HG02943 (cell line): ENCODE data around the gene NSUN3.
"Not testable (repeated sequence)": the region's sequence is repeated elsewhere in the genome, so short reads cannot be mapped to it uniquely, and the experiment has no call there.

Experiments
- ATAC-seq: cut with Tn5 transposase; IDR thresholded peaks from one replicate; pipeline ENCODE4 v1.9.1; 2021; ENCODE audit warnings: mild to moderate bottlenecking, low read depth, moderate library complexity; ENCODE audit not compliant: unreplicated experiment

The NSUN3 gene

DNA sequence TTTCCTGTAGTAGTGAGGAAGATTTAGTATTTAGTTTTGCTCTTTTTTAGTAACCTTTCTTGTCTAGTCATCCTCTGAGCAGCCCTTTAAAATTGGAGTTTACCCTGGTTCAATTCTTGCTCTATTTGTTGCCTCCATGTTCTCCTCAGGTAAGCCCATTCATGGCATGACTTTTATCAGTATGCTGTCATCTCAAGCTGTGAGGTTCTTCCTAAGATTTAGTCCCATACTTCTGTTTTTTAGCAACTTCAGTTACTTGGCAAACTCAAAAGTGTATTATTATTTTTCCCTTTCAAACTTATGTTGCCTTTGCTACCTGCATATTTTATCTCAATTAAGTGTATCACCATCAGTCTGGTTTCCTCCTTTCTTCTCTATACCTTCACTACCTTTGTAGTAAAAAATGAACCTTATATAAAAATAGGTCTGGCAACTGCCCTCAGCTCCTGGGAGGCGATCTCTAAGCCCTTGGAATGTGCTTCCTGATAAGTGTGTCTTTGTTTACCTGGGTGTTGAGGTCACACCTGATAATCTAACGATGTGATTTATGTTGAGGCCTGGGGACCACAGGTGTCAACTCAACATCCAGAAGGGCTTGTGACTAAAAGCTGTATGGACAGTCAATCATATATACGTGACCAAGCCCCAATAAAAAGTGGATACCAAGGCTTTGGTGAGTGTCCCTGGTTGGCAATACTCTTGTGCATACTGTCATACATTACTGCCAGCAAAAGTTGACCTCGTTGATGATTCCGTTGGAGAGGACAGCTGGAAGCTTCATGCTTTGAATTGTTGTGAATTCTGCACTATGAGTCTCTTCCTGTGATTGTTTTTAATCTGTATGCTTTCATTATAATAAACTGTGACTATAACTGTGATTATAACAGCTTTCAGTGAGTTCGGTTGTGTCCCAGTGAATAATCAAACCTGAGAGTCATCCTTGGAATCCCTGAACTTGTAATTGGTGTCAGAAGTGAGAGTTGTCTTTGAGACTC lies 3.9 kb downstream of the NSUN3 start:
- ATAC-seq = no peak

DNA sequence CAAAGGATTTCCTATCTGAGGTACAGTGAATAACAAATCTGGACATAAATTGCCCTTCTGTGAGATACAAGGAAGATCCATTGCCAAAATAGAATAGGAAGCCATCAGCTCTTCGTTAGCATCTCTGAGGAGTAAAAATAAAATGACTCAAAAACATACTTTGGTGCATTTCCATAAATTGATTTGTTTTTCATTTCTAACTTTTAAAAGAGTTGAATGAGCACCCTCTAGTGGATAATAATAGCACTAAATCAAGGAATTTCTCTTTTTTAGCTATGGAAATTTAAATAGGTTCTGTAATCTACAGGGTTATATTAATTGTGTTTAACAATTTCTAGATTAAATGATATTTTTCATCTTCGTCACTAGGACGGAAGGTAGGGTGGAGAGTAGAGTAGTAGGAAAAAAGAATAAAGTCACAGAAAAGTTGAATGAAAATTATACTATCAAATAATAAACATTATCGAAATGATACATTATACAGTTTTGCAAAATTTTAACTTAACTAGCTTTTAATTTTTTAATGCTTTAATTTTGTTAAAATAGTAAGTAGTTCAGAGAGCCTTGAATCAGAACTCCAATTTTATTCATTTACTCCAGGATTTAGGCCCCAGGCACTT lies 6.4 kb downstream of the NSUN3 start:
- ATAC-seq = no peak

DNA sequence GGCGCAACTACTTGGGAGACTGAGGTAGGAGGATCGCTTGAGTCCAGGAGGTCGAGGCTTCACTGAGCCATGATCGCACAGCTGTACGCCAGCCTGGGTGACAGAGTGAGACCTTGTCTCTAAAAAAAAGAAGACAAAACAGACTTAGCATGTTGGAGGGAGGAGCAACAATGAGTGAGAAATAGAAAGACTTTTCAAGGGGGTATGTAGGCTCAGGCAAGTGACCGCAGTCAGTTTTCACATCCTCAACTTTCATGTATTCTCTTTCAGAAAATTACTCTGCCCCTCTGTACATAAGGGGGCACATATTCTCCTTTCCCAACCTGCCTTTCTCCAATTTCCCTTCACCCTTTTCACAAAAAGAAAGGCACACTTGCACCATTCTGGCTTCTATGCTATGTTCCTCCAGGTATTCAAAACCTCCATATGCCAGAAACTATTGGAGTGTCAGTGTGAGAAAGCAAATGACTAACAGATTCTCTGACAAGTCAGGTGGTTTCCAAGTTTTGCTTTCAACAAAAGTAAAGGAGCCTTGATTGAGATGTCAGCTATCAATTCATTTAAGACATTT lies 7.6 kb downstream of the NSUN3 start:
- peak; percentile 78 for ATAC-seq

DNA sequence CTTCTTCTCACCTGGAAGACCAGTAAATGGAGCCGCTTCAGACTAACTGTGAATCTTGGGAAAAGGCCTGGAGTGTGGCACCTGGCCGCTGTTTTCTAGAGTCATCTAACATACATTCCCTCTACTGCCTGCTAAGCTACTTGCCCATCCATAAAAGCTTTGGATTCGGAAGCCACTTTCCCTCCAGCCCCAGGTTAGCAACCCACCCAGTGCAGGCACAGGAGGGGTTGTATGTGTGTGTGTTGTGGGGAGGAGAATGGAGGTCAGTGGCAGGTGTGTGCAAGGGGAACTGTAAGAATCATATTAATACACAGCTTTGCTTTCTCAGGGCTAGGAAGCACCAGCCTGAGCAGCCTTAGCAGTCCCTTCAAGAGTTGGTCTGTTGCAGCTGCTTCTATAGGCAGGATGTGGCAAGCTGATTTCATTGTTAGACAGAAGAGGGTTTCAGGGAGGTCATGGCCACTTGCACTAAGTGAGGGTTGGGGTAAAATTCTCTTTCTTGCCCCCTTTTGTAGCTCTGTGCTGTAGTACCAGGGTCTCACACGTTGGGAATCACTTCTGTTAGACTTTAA lies 8.9 kb downstream of the NSUN3 start:
- ATAC-seq = peak; percentile 70

DNA sequence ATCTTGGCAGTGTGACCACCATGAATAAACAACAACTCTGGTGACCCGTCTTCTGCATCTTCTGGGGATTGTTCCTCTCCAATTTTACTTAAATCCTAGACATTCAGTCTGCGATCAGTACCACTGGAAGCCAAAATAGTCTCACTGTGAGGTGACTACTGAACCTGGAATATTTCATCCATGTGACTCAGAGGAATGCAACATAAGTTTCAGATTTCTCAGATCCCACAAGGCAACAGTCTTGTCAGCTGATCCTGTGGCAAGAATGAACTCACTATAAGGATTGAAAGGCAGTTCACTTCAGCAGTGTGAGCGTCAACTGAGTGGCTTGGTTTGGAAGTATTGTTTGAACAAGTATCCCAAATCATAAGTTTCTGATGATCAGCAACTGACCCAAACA lies 13.2 kb downstream of the NSUN3 start:
- ATAC-seq = no peak

DNA sequence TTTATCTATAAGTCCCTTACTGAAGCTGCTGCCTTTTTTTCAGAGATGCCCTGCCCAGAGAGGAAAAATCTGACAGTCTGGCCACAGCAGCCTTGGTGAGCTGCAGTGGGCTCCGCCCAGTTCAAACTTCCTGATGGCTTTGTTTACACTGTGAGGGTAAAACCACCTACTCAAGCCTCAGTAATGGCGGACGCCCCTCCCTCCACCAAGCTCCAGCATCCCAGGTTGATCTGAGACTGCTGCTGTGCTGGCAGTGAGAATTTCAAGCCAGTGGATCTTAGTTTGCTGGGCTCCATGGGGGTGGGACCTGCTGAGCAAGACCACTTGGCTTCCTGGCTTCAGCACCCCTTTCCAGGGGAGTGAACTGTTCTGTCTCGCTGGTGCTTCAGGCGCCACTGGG lies 17.7 kb downstream of the NSUN3 start:
- not testable (repeated sequence) for ATAC-seq

DNA sequence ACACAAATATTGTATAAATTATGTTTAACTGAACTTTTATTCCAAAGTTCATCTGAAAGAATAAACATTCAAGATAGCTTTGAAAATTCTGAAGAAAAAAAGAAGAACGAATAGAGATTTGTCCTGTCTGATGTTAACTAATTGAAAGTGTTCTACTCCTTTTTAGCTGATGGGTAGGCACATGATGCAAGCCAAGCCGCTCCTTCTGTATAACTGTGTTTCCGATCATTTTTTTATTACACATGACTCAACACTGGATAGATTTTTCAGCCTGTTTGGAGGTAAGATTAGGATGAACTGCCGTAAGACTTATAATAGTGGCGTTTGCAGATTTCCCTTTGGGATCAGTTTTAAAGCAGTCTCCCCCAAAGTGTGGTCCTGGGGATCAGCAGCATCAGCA lies 19.0 kb downstream of the NSUN3 start:
- ATAC-seq = no peak

DNA sequence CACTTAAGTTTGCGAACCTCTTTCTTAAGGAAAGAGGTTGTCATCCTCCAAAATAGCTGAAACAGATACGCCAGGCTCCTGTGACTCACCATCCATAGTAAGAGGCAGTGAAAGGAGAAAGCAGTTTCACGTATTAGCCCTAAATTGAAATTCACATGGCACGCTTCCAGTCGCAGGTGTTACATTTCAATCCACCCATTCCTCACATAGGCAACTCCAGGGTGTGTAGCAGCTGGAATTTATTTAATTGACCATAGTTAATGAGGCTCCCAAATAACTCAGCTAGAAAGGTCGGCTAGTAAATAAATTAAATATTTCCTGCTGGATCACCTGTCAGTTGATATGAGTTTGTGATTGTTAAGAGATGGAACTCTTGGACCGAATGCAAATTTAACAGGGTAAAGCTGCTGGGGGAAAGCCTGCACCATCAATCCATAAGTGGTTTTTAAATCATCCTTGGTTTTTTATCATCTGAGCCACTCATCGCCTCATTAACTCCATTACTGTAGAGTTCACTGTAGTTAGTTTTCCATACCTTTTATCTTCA lies 19.6 kb downstream of the NSUN3 start:
- no peak for ATAC-seq

DNA sequence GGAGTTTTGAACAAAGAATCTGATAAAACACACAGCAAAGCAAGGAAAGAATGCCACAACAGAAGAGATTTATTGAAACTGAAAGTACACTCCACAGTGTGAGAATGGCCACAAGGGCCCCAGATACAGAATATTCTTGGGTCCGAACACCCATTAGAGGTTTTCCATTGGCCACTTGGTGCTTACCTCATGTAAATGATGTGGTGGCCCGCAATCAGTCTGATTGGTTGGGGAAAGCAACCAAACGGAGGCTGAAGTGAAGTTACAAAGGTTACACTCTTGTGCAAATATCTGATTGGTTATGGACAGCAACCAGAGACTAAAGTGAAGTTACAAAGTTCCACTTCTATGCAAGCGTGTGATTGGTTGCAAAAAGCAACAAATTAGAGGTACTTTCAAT lies 20.4 kb downstream of the NSUN3 start:
- ATAC-seq = peak; percentile 79

DNA sequence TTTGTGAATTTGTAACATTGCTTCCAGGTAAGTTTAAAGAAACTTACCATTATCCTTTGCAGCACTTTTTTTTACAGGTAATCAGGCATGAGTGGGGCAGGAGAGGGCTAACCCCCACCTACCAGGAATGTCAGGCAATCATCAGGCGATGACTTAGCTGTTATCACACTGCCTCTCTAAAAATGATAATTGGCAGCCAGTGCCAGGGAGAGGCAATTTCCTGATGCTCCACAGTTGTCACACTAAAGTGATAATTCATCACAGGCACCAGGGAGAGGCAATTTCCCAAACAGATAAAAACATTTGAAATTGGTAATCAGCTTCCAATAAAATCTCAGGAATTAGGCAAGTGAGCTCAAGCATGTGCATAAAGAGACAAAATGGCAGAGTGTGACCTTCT lies 26.3 kb downstream of the NSUN3 start:
- no peak for ATAC-seq

DNA sequence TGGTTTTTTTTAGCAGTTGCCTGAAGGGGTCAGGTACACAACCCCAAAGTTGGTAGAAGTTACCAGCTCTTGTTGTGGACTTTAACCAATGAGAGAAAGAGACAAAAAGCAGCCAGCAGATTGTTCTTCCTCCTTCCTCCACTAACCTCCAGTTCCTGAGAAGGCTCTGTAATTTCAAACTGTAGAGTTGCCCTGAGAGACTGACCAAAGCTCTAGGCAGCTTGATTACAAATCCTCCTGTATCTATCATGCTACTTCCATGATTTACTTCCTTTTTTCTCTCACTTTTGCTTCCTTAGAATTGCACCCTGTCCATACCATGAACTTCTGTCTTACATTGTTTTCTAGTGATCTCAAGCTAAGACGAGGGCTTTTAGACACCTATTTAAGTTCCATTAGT lies 29.2 kb downstream of the NSUN3 start:
- ATAC-seq = no peak

DNA sequence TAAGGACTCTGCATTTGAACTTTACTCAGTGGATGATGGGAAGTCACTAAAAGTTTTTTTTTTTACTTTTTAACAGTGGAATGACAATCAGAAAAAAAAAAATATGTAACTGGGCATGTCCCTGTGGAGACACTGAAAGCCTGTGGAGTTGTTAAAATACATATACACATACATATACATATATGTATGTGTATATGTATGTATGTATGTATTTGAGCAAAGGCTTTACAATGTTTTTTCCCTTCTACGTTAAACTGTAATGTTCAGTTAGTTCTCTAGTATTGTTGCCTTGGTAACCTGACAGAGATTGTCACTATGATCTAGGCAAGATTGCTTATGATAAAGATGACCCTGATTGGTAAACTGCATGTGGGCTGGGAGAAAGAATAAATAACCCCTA lies 30.3 kb downstream of the NSUN3 start:
- ATAC-seq = no peak

DNA sequence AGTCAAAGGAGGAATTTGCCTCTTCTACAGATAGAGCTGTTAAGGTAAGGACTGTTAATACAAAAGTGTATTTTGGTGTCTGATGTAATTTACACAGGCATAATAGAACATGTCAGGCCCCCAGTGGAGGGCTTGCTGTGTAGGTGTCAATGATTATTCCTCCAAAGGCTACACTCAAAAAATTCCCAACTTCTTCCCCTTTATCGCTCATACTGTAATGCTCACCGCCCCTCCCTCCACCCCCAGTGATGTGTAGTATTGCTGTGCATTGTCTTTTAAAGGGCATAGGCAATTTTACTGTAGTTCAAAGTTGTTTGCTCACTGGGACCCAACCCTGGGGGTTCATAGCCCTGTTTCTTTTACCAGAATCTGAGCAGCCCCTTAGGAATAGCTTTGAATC lies 32.2 kb downstream of the NSUN3 start:
- ATAC-seq = no peak

DNA sequence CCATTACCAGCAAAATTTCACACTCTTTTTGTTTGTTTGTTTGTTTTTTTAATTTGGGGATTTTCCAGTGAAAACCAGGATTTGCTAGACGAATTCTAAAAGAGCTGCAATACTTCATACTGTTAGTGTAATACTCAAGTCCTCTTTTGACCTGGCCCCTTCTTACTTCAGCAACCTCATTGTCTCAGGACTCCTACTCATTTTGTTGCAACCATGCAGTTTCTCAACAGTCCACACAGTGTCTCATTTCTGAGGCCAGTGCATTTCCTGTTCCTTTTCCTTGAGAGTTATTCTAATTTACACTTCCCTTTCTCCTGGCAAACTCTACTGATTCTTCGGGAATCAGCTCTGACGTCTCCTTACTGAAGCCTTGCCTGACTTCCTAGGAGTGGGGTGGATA lies 35.6 kb downstream of the NSUN3 start:
- no peak for ATAC-seq

DNA sequence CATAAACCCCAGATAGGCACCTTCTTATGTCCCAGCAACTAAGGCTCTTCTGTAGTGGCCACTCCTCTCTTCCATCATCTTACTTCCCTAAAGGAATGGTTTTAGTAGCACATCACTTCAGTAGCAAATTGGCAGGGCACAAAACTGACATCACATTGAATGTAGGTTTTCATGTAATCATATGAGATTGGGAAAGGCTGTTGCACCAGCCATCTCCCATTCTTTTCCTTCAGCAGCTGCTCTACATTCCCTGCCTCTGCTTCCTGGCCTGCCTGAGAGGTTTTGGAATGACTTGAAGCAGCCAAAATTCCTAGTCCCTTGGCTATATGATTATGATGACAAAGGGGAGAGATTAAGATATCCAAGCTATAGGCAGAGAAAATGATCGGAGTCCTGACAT lies 36.5 kb downstream of the NSUN3 start:
- ATAC-seq = no peak

DNA sequence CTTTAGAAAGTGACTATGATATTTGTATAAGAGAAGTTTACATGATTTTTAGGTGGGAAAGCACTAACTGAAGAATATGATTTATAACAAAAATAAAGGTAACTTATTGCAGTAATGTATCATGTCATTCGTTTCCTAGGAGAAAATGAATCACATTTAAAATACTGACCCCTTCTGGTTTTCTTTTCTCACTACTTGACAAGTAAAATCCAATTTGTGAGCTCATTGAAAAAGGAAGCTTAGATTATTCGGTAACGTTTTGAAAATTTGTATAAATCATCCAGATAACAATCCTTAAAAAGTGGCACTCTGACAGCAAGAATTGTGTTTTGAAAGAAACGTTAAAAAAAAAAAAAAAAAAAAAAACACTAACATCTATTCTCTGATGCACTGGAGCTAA lies 39.0 kb downstream of the NSUN3 start:
- no peak for ATAC-seq

DNA sequence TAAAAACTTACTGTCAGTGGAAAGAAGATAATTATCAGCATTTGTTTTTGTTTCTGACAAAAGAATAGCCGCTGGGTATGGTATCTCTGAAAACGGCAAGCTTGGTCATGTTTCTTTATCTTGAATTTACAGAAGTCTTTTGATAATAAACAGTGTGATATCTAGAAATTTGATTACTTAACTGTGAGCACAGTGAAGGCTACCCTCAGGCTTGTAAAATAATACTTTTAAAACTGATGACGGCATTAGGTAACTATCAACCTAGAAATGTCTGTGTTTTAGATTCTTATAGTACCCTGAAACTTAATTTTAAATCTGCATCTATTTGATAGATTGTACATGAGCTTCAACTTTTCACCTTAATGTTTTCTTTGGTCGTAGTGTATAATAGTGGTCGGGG lies 43.4 kb downstream of the NSUN3 start:
- no peak for ATAC-seq

DNA sequence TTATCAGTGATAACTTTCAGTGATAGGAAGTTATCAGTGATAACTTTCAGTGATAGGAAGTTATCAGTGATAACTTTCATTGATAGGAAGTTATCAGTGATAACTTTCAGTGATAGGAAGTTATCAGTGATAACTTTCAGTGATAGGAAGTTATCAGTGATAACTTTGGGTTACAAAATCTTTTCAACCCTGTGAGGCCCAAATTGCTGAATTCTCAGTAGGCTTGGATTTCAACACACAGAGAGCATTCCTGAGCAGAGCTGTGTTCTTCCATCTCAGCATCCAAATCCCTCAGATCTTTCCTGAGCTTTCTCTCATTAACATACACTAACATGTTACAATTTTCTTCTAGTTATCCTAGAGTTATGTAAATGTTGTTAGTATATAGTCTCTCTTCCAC lies 47.4 kb downstream of the NSUN3 start:
- ATAC-seq = not testable (repeated sequence)

DNA sequence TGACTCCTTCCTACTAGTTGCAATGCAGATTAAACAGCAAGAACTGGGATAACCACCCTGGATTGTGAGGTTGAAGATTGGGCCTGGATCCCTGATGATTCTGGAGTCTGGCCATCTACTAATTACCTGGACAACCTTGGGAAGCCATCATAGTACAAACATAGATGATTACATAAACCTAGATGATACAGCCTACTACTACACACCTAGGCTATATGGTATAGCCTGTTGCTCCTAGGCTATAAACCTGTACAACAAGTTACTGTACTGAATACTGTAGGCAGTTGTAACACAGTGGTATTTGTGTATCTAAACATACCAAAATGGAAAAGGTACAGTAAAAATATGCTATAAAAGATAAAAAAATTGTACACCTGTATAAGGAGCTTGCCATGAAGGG lies 48.0 kb downstream of the NSUN3 start:
- no peak for ATAC-seq

DNA sequence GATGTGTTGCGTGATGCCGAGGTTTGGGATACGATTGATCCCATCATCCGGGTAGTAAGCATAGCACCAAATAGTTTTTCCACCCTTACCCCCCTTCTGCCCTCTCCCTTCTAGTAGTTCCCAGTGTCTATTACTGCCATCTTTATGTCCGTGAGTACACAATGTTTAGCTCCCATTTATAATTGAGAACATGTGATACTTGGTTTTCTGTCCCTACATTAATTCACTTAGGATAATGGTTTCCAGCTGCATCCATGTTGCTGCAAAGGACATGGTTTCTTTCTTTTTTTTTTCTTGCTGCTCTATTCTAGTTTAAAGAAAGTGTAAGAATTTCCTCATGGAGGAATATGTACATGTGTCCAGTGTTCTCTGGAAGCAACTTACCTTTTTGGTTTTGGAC lies 51.8 kb downstream of the NSUN3 start:
- ATAC-seq = no peak

DNA sequence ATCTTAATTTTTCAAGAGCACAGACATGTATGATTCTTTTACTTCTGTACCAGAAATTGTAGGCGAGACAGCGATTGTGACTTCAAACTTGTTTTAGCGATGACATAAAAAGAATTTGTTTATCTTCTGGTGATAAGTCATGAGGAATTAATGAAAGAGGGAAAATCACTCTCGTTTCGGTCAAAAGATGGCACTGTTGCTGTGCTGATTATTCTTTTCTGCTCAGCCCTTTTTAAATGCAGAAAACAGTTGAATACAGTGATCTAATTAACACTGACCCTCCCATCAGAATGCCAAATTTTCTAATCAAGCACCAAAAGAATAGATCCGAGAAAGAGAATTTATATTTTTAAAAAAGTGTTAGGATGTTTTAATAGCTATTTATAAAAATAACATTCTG lies 52.6 kb downstream of the NSUN3 start:
- ATAC-seq = no peak
